HEK293 (cell line): ENCODE results near the gene OTP.

ENCODE experiments used
- CTCF ChIA-PET: fragments of 350-600 bp; formaldehyde crosslinking; extraction: SDS; loops from one replicate; lab custom pipeline; 2021; ENCODE audit warnings: antibody characterized with exemption; lab: Yijun Ruan, JAX
- POLR2A ChIA-PET: fragments of 300-600 bp; formaldehyde crosslinking; extraction: SDS; loops from one replicate; lab custom pipeline; 2020; ENCODE audit warnings: antibody characterized with exemption, inconsistent platforms; lab: Yijun Ruan, JAX
- H3K27ac ChIP-seq: fragments of 200-500 bp; sonication (Bioruptor generic); 2 replicates; pipeline ENCODE4 v1.5.1; 2014; ENCODE audit warnings: low read depth, low read length, control low read depth, inconsistent platforms; ENCODE audit errors: extremely low read depth
- H3K36me3 ChIP-seq, 2 experiments: fragments of 200-500 bp in 1 of 2; sonication (Bioruptor generic) in 1 of 2; 1 replicate in 1 of 2; 2 replicates in 1 of 2; pipeline ENCODE4 v1.5.1; 2014 to 2017; ENCODE audit warnings: inconsistent platforms in 2 of 2, low read length in 2 of 2; ENCODE audit not compliant: control insufficient read depth in 2 of 2, insufficient read depth in 1 of 2
- H3K4me1 ChIP-seq: fragments of 200-500 bp; sonication (Bioruptor generic); 2 replicates; pipeline ENCODE4 v1.5.1; 2014; ENCODE audit warnings: mild to moderate bottlenecking, low read length, inconsistent platforms; ENCODE audit not compliant: control insufficient read depth, insufficient read depth
- H3K4me3 ChIP-seq: 2 replicates; pipeline ENCODE4 v1.5.1; 2011; ENCODE audit warnings: low read depth, mild to moderate bottlenecking, control low read depth, low read length, moderate library complexity
- H3K9me3 ChIP-seq: fragments of 200-500 bp; sonication (Bioruptor generic); 2 replicates; pipeline ENCODE4 v1.5.1; 2014; ENCODE audit warnings: low read depth, low read length, inconsistent platforms; ENCODE audit not compliant: control insufficient read depth, insufficient read depth
- KLF16 ChIP-seq: fragments of 450-650 bp; formaldehyde crosslinking; IDR thresholded peaks from 2 replicates; pipeline ENCODE4 v1.5.1; 2017; ENCODE audit warnings: missing biosample characterization, missing genetic modification characterization
- OVOL3 ChIP-seq: fragments of 450-650 bp; formaldehyde crosslinking; IDR thresholded peaks from 2 replicates; pipeline ENCODE4 v1.5.1; 2016; ENCODE audit warnings: missing biosample characterization, missing genetic modification characterization
- PRDM1 ChIP-seq: fragments of 450-650 bp; formaldehyde crosslinking; IDR thresholded peaks from 2 replicates; pipeline ENCODE4; 2016; ENCODE audit warnings: missing biosample characterization, missing genetic modification characterization
- SP2 ChIP-seq: fragments of 450-650 bp; formaldehyde crosslinking; IDR thresholded peaks from 2 replicates; pipeline ENCODE4 v1.5.1; 2016; ENCODE audit warnings: missing biosample characterization, missing genetic modification characterization
- ZBTB48 ChIP-seq: fragments of 450-650 bp; formaldehyde crosslinking; IDR thresholded peaks from 2 replicates; pipeline ENCODE4 v1.5.1; 2016; ENCODE audit warnings: missing biosample characterization, missing genetic modification characterization
- ZNF221 ChIP-seq: fragments of 450-650 bp; formaldehyde crosslinking; IDR thresholded peaks from 2 replicates; pipeline ENCODE4 v1.5.1; 2017; ENCODE audit warnings: missing biosample characterization, missing genetic modification characterization, borderline replicate concordance
- ZNF404 ChIP-seq: fragments of 450-650 bp; formaldehyde crosslinking; IDR thresholded peaks from 2 replicates; pipeline ENCODE4 v1.5.1; 2017; ENCODE audit warnings: missing biosample characterization, missing genetic modification characterization
- ZNF426 ChIP-seq: fragments of 450-650 bp; formaldehyde crosslinking; IDR thresholded peaks from 2 replicates; pipeline ENCODE4 v1.5.1; 2017; ENCODE audit warnings: missing biosample characterization, missing genetic modification characterization, mild to moderate bottlenecking, inconsistent platforms, moderate library complexity
- ZNF600 ChIP-seq: fragments of 450-650 bp; formaldehyde crosslinking; IDR thresholded peaks from 2 replicates; pipeline ENCODE4 v1.5.1; 2016; ENCODE audit warnings: missing biosample characterization, missing genetic modification characterization
- ZNF776 ChIP-seq: fragments of 450-650 bp; formaldehyde crosslinking; IDR thresholded peaks from 2 replicates; pipeline ENCODE4 v1.5.0; 2017; ENCODE audit warnings: missing biosample characterization, missing genetic modification characterization, borderline replicate concordance
- ZNF792 ChIP-seq: fragments of 450-650 bp; formaldehyde crosslinking; IDR thresholded peaks from 2 replicates; pipeline ENCODE4 v1.5.1; 2016; ENCODE audit warnings: missing biosample characterization, missing genetic modification characterization
- ZSCAN23 ChIP-seq: fragments of 450-650 bp; formaldehyde crosslinking; IDR thresholded peaks from 2 replicates; pipeline ENCODE4 v1.5.1; 2016; ENCODE audit warnings: missing biosample characterization, missing genetic modification characterization
- TF ChIP-seq, protein P1 (sequence below): fragments of 450-650 bp; formaldehyde crosslinking; IDR thresholded peaks from 2 replicates; pipeline ENCODE4 v1.5.1; 2016; ENCODE audit warnings: missing biosample characterization, missing genetic modification characterization
- TF ChIP-seq, protein P2 (sequence below): fragments of 450-650 bp; formaldehyde crosslinking; IDR thresholded peaks from 2 replicates; pipeline ENCODE4 v1.5.1; 2016; ENCODE audit warnings: missing biosample characterization, missing genetic modification characterization, borderline replicate concordance
- TF ChIP-seq, protein P3 (sequence below): fragments of 450-650 bp; formaldehyde crosslinking; IDR thresholded peaks from 2 replicates; pipeline ENCODE4 v1.5.1; 2016; ENCODE audit warnings: missing biosample characterization, missing genetic modification characterization
- TF ChIP-seq, protein P4 (sequence below): fragments of 450-650 bp; formaldehyde crosslinking; IDR thresholded peaks from 2 replicates; pipeline ENCODE4 v1.5.1; 2016; ENCODE audit warnings: missing biosample characterization, missing genetic modification characterization
- TF ChIP-seq, protein P5 (sequence below): fragments of 450-650 bp; IDR thresholded peaks from 2 replicates; pipeline ENCODE4 v1.5.1; 2018; ENCODE audit warnings: missing biosample characterization, missing genetic modification characterization
- TF ChIP-seq, protein P6 (sequence below): fragments of 450-650 bp; formaldehyde crosslinking; IDR thresholded peaks from 2 replicates; pipeline ENCODE4 v1.5.1; 2016; ENCODE audit warnings: missing biosample characterization, missing genetic modification characterization

The OTP gene

DNA sequence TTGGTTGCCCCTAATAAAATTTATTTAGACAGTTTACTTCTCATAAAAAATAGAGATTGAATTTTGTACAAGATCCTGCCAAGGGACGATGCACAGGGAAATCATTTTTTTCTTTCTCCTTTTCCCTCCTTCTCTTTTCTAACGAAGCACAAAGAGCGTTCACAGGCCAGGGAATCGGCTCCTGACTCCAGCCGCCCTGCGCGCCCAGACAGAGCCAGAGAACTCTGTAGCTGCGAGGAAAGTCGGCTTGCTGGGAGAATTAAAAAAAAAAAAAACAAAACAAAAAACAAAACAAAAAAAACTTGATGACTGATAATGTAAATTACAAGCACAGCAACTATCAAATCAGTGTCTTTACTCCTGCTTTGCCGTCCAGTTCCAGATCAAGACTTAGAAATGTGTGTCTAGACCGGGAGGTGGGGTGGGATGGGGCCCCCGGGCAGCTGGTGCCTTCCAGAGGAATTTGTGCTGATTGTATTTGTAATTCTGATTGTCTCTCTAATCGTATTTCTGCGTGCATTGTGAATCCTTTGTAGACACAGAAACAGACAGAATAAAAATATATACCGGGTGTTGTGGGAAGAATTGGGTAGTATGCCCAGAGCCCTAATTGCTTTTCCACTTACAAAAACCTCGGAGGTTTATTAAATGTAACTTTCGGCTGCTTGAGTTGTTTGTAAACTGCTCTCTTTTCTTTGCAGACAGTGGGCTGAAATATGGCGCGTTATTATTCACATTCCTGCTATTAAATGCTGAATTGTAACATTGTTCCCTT is 3.6 kb upstream of the OTP start:
- no peak overlapping the region for H3K4me3 ChIP-seq
- H3K9me3 ChIP-seq: no peaks in the 10 kb centered on the region
- no peak for TF ChIP-seq SP2 (tag by site-specific recombination)
- TF ChIP-seq ZNF426 (tag by site-specific recombination): no peak
- TF ChIP-seq KLF16 (tag by site-specific recombination): no peak
- no peak for TF ChIP-seq ZNF776 (tag by site-specific recombination)
- no peak for TF ChIP-seq ZNF404 (tag by site-specific recombination)
- TF ChIP-seq ZNF221 (tag by site-specific recombination): no peak
- ChIA-PET CTCF (no interaction called here), POLR2A (no interaction called here)
- H3K36me3 ChIP-seq: no peaks in the 10 kb centered on the region
- H3K4me1 ChIP-seq: no peaks in the 10 kb centered on the region; the same call in 1 of the 2 replicates
- no peak overlapping the region for H3K27ac ChIP-seq

DNA sequence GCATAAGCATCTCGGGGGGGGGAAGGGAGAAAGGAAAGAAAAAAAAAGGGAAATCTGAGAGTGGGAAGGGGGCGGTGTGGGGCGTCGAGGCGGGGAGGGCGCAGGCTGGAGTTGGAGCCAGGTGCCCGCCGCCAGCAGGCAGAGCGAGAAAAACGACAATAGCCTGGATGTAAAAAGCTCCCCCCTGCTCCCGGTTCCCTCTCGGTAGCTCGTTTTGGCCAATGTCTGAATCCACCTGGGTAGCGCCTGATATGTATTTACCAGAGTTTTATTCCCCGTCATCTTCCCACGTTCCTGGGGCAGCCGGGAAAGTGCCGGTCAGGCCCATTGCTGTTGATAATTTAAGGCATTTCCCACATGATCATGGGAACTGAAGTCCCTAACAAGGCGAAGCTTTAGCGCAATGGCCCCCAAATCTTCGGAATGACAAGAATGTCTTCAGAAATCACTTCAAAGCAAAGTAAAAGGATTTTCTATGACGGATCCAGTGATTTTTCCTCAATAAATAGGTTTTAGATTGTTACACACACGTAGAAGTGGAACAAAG is 3.0 kb upstream of the OTP start:
- POLR2A ChIA-PET: no interaction called here
- CTCF ChIA-PET: no interaction called here
- H3K27ac ChIP-seq: no peak overlapping the region
- H3K9me3 ChIP-seq: no peaks in the 10 kb centered on the region
- no peaks in the 10 kb centered on the region; the same call in 1 of the 2 replicates for H3K4me1 ChIP-seq
- H3K4me3 ChIP-seq: no peak overlapping the region
- TF ChIP-seq, protein P1, sequence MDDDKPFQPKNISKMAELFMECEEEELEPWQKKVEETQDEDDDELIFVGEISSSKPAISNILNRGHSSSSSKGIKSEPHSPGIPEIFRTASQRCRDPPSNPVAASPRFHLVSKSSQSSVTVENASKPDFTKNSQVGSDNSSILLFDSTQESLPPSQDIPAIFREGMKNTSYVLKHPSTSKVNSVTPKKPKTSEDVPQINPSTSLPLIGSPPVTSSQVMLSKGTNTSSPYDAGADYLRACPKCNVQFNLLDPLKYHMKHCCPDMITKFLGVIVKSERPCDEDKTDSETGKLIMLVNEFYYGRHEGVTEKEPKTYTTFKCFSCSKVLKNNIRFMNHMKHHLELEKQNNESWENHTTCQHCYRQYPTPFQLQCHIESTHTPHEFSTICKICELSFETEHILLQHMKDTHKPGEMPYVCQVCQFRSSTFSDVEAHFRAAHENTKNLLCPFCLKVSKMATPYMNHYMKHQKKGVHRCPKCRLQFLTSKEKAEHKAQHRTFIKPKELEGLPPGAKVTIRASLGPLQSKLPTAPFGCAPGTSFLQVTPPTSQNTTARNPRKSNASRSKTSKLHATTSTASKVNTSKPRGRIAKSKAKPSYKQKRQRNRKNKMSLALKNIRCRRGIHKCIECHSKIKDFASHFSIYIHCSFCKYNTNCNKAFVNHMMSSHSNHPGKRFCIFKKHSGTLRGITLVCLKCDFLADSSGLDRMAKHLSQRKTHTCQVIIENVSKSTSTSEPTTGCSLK (tag by site-specific recombination): no peak
- TF ChIP-seq, all 188 proteins: peak for 0
- no peaks in the 10 kb centered on the region for H3K36me3 ChIP-seq

DNA sequence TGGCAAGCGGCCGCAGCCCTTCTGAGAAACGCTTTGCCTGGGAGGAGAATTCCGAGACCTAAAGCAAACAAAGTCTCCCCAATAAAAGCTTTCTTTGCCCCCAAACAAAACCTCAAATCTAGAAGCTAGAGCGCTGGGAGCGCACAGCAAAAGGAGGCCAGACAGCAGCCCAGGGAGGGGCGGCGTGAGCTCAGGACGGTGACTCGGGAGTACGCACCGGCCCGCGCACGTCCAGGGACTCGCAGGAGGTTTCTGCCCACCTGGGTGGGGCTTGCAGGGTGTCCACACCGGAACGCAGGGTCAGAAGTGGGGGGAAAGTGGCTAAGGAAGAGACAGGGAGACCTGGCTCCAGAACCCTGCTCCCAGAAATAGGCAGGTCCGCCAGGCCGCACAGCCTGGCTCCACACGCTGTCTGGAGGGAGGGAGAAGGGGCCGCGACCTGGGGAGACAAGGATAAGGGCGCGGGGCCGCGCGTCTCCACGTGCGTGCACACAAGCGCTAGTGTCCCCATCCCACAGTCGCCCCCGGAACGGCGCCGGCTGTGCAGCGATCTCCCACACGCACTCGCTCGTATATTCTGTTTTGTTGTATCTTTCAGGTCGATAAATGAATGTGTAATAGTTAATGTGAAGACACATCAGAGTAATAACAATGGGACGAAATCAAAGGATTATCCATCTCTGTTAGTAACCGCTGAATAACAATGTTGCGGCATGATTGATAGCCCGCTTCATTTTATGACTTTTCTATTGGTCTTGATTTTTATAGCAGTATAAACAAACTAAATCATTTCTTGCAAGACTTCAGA is 2.3 kb upstream of the OTP start:
- Histone ChIP-seq H3K4me3 (no peak overlapping the region), H3K4me1 (no peaks in the 10 kb centered on the region; the same call in 1 of the 2 replicates), H3K36me3 (no peaks in the 10 kb centered on the region), H3K27ac (no peak overlapping the region), H3K9me3 (no peaks in the 10 kb centered on the region)
- CTCF ChIA-PET: no interaction called here
- POLR2A ChIA-PET: no interaction called here
- TF ChIP-seq, protein P2, sequence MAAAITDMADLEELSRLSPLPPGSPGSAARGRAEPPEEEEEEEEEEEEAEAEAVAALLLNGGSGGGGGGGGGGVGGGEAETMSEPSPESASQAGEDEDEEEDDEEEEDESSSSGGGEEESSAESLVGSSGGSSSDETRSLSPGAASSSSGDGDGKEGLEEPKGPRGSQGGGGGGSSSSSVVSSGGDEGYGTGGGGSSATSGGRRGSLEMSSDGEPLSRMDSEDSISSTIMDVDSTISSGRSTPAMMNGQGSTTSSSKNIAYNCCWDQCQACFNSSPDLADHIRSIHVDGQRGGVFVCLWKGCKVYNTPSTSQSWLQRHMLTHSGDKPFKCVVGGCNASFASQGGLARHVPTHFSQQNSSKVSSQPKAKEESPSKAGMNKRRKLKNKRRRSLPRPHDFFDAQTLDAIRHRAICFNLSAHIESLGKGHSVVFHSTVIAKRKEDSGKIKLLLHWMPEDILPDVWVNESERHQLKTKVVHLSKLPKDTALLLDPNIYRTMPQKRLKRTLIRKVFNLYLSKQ (tag by site-specific recombination): no peak
- TF ChIP-seq, protein P3, sequence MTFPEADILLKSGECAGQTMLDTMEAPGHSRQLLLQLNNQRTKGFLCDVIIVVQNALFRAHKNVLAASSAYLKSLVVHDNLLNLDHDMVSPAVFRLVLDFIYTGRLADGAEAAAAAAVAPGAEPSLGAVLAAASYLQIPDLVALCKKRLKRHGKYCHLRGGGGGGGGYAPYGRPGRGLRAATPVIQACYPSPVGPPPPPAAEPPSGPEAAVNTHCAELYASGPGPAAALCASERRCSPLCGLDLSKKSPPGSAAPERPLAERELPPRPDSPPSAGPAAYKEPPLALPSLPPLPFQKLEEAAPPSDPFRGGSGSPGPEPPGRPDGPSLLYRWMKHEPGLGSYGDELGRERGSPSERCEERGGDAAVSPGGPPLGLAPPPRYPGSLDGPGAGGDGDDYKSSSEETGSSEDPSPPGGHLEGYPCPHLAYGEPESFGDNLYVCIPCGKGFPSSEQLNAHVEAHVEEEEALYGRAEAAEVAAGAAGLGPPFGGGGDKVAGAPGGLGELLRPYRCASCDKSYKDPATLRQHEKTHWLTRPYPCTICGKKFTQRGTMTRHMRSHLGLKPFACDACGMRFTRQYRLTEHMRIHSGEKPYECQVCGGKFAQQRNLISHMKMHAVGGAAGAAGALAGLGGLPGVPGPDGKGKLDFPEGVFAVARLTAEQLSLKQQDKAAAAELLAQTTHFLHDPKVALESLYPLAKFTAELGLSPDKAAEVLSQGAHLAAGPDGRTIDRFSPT (tag by site-specific recombination): no peak
- TF ChIP-seq, protein P4, sequence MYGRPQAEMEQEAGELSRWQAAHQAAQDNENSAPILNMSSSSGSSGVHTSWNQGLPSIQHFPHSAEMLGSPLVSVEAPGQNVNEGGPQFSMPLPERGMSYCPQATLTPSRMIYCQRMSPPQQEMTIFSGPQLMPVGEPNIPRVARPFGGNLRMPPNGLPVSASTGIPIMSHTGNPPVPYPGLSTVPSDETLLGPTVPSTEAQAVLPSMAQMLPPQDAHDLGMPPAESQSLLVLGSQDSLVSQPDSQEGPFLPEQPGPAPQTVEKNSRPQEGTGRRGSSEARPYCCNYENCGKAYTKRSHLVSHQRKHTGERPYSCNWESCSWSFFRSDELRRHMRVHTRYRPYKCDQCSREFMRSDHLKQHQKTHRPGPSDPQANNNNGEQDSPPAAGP (tag by site-specific recombination): no peak
- TF ChIP-seq, protein P5, sequence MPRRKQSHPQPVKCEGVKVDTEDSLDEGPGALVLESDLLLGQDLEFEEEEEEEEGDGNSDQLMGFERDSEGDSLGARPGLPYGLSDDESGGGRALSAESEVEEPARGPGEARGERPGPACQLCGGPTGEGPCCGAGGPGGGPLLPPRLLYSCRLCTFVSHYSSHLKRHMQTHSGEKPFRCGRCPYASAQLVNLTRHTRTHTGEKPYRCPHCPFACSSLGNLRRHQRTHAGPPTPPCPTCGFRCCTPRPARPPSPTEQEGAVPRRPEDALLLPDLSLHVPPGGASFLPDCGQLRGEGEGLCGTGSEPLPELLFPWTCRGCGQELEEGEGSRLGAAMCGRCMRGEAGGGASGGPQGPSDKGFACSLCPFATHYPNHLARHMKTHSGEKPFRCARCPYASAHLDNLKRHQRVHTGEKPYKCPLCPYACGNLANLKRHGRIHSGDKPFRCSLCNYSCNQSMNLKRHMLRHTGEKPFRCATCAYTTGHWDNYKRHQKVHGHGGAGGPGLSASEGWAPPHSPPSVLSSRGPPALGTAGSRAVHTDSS (tag by site-specific recombination): no peak
- TF ChIP-seq, protein P6, sequence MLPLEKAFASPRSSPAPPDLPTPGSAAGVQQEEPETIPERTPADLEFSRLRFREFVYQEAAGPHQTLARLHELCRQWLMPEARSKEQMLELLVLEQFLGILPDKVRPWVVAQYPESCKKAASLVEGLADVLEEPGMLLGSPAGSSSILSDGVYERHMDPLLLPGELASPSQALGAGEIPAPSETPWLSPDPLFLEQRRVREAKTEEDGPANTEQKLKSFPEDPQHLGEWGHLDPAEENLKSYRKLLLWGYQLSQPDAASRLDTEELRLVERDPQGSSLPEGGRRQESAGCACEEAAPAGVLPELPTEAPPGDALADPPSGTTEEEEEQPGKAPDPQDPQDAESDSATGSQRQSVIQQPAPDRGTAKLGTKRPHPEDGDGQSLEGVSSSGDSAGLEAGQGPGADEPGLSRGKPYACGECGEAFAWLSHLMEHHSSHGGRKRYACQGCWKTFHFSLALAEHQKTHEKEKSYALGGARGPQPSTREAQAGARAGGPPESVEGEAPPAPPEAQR (tag by site-specific recombination): no peak
- TF ChIP-seq ZSCAN23 (tag by site-specific recombination) (no peak), OVOL3 (tag by site-specific recombination) (no peak), ZNF600 (no peak), ZBTB48 (tag by site-specific recombination) (no peak), PRDM1 (tag by site-specific recombination) (no peak), ZNF792 (tag by site-specific recombination) (no peak)
